ENCODE data around the gene ABHD16A. TPM values are rescaled to one million over a fixed set of nuclear protein-coding genes. Genes with fewer than 3 reads are reported as not detected.

Gene ABHD16A
- total and polyA plus RNA-seq, 10 of the 15 experiments (the other 5 are each of a cell fraction or from before 2014, with no cell fraction given), result 7.5 to 43.0 (median 32.9) TPM

DNA sequence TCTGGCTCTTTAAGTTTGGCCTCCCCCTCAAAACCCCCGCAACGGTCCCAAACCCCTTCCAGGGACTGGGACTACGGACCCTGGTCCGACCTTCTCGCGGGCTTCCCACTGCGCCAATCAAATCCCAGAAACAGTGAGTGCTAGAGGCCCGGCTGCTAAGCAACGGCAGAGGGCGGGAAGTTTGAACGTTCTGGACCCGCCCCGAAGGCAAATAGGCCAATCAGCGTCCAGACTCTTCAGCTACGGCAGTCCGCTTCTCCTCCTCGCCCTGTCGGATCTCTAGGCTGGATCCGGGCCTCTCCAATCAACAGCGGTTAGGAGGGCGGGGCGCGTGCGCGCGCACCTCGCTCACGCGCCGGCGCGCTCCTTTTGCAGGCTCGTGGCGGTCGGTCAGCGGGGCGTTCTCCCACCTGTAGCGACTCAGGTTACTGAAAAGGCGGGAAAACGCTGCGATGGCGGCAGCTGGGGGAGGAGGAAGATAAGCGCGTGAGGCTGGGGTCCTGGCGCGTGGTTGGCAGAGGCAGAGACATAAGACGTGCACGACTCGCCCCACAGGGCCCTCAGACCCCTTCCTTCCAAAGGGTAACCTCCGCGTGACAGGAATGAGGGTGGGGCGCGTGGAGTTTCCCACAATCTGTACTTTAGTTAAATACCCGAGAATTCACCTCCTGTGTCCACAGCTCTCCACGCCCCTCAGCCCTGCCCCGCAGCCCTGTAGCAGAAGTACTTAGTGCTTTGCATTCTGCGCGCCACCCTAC lies 36.7 kb upstream of the ABHD16A start, which contains the start of gene MSH5 (continued):
- TF ChIP-seq STAT1 (conservative IDR thresholded peaks at IDR 0.05), result no peak
- no peak for TF ChIP-seq HDGF (IDR thresholded peaks at IDR 0.05)
- TF ChIP-seq, protein P1, sequence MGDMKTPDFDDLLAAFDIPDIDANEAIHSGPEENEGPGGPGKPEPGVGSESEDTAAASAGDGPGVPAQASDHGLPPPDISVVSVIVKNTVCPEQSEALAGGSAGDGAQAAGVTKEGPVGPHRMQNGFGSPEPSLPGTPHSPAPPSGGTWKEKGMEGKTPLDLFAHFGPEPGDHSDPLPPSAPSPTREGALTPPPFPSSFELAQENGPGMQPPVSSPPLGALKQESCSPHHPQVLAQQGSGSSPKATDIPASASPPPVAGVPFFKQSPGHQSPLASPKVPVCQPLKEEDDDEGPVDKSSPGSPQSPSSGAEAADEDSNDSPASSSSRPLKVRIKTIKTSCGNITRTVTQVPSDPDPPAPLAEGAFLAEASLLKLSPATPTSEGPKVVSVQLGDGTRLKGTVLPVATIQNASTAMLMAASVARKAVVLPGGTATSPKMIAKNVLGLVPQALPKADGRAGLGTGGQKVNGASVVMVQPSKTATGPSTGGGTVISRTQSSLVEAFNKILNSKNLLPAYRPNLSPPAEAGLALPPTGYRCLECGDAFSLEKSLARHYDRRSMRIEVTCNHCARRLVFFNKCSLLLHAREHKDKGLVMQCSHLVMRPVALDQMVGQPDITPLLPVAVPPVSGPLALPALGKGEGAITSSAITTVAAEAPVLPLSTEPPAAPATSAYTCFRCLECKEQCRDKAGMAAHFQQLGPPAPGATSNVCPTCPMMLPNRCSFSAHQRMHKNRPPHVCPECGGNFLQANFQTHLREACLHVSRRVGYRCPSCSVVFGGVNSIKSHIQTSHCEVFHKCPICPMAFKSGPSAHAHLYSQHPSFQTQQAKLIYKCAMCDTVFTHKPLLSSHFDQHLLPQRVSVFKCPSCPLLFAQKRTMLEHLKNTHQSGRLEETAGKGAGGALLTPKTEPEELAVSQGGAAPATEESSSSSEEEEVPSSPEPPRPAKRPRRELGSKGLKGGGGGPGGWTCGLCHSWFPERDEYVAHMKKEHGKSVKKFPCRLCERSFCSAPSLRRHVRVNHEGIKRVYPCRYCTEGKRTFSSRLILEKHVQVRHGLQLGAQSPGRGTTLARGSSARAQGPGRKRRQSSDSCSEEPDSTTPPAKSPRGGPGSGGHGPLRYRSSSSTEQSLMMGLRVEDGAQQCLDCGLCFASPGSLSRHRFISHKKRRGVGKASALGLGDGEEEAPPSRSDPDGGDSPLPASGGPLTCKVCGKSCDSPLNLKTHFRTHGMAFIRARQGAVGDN (IDR thresholded peaks at IDR 0.05), result peak; percentile 25; the same call in 1 of the 2 replicates
- TF ChIP-seq TBL1XR1 (IDR thresholded peaks at IDR 0.05; ENCODE audit: low read depth, low read length), result no peak
- 0 out of 2 replicates have a peak, but pooled peaks have one; percentile 30 for TF ChIP-seq BRCA1 (IDR thresholded peaks at IDR 0.05; ENCODE audit: low read depth, low read length)
- no peak for TF ChIP-seq NR2C2 (IDR thresholded peaks at IDR 0.05; ENCODE audit: borderline replicate concordance, control insufficient read depth, insufficient read length, low read depth)
- peak; percentile 11 for TF ChIP-seq RELA (IDR thresholded peaks at IDR 0.05; ENCODE audit: borderline replicate concordance, partially characterized antibody)
- TF ChIP-seq CHD4 (IDR thresholded peaks at IDR 0.05), result no peak
- no peak for TF ChIP-seq ZNF24 (IDR thresholded peaks at IDR 0.05)
- TF ChIP-seq E2F8 (IDR thresholded peaks at IDR 0.05; ENCODE audit: low read depth, partially characterized antibody), result no peak
- TF ChIP-seq HCFC1 (IDR thresholded peaks at IDR 0.05; ENCODE audit: low read length), result peak; percentile 10; the same call in 1 of the 2 replicates
- TF ChIP-seq TARDBP (IDR thresholded peaks at IDR 0.05; ENCODE audit: borderline replicate concordance), result peak; percentile 38; the same call in 1 of the 2 replicates
- no peak for TF ChIP-seq ZNF384 (IDR thresholded peaks at IDR 0.05; ENCODE audit: borderline replicate concordance, low read depth, low read length)
- TF ChIP-seq ZNF274 (IDR thresholded peaks at IDR 0.05; ENCODE audit: insufficient read depth, insufficient read length), result no peak
- no peak for TF ChIP-seq MEF2A (IDR thresholded peaks at IDR 0.05; ENCODE audit: insufficient read depth, low read depth, low read length)
- TF ChIP-seq POLR2AphosphoS5 (IDR thresholded peaks at IDR 0.05; ENCODE audit: low read length), result peak; percentile 43
- TF ChIP-seq, protein P2, sequence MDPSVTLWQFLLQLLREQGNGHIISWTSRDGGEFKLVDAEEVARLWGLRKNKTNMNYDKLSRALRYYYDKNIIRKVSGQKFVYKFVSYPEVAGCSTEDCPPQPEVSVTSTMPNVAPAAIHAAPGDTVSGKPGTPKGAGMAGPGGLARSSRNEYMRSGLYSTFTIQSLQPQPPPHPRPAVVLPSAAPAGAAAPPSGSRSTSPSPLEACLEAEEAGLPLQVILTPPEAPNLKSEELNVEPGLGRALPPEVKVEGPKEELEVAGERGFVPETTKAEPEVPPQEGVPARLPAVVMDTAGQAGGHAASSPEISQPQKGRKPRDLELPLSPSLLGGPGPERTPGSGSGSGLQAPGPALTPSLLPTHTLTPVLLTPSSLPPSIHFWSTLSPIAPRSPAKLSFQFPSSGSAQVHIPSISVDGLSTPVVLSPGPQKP (IDR thresholded peaks at IDR 0.05; ENCODE audit: low read depth, low read length), result 0 out of 2 replicates have a peak, but pooled peaks have one; percentile 11
- TF ChIP-seq NBN (IDR thresholded peaks at IDR 0.05), result peak; percentile 22; the same call in 1 of the 2 replicates
- no peak for TF ChIP-seq SREBF2 (IDR thresholded peaks at IDR 0.05; ENCODE audit: low read length)
- no peak for TF ChIP-seq KLF5 (IDR thresholded peaks at IDR 0.05; ENCODE audit: partially characterized antibody)
- peak; percentile 74 for TF ChIP-seq IKZF1 (conservative IDR thresholded peaks at IDR 0.05)
